Muscle of leg (tissue), 11 donors: ENCODE measurements around the gene CFAP69. TPM values are rescaled to one million over a fixed set of nuclear protein-coding genes. Genes with fewer than 3 reads are reported as not detected.
A peak's percentile ranks its signal among the peaks of the same experiment; 100 is the strongest.

Experiments used
- DNase-seq: peaks from one replicate; pipeline ENCODE4 v3.0.0; 2013
- H3K27ac ChIP-seq: one replicate; pipeline ENCODE4 v1.5.1; 2013; ENCODE audit warnings: mild to moderate bottlenecking, low read length, control low read depth
- H3K27me3 ChIP-seq: one replicate; pipeline ENCODE4 v1.6.1; 2013; ENCODE audit warnings: low read length; ENCODE audit not compliant: control insufficient read depth, insufficient read depth
- H3K36me3 ChIP-seq: one replicate; pipeline ENCODE4 v1.6.1; 2013; ENCODE audit warnings: low read length; ENCODE audit not compliant: control insufficient read depth, insufficient read depth
- H3K4me1 ChIP-seq: one replicate; pipeline ENCODE4 v1.6.1; 2013; ENCODE audit warnings: low read length; ENCODE audit not compliant: control insufficient read depth, insufficient read depth
- H3K4me3 ChIP-seq: one replicate; pipeline ENCODE4 v1.5.1; 2013; ENCODE audit warnings: low read length, control low read depth
- H3K9me3 ChIP-seq: replicated peaks from 2 replicates; pipeline ENCODE4 v1.6.1; 2013; ENCODE audit warnings: low read depth, low read length; ENCODE audit not compliant: control insufficient read depth
- WGBS: methylation state at CpG from one replicate; pipeline ENCODE4 v1.1.5; 2013; ENCODE audit warnings: missing lambda C conversion rate; ENCODE audit not compliant: insufficient coverage; 5-methylcytosine and 5-hydroxymethylcytosine counted together
- polyA plus RNA-seq, 8 donors: library from polyadenylated mRNA; unstranded; fragments of 120-200 nt; gene quantifications; one replicate each; pipeline versions ENCODE4 v1.2.1 to v1.2.3, GENCODE V29; 2013; ENCODE audit warnings: inconsistent platforms in 1 of 8, low replicate concordance in 1 of 8; ENCODE audit not compliant: insufficient read length in 8 of 8, insufficient read depth in 1 of 8
- total RNA-seq: library from RNA; stranded (reverse); fragments of 120-200 nt; gene quantifications from one replicate; pipeline ENCODE4 v1.2.4, GENCODE V29; 2013

The CFAP69 gene
- total and polyA plus RNA-seq, 9 donors: 1.6 to 4.9 (median 2.8) TPM

- Histone ChIP-seq H3K4me3 (no peak overlapping the region), H3K27me3 (no peaks in the 10 kb centered on the region), H3K9me3 (no peaks in the 10 kb centered on the region), H3K27ac (no peak overlapping the region), H3K4me1 (no peaks in the 10 kb centered on the region), H3K36me3 (no peaks in the 10 kb centered on the region)
- no peak for DNase-seq
- 73% methylated on average over 1 of the region's 1 CpG for WGBS
These were observed 24.2 kb downstream of the CFAP69 start for GRCh38 chr7:90269163-90269562.

GRCh38 chr7:90270431-90271178, 25.6 kb downstream of the CFAP69 start:
- H3K4me3 ChIP-seq: no peak overlapping the region
- H3K4me1 ChIP-seq: no peaks in the 10 kb centered on the region
- no peaks in the 10 kb centered on the region for H3K36me3 ChIP-seq
- no CpG with 5 or more reads among the region's 2 CpGs for WGBS
- H3K9me3 ChIP-seq: no peaks in the 10 kb centered on the region
- H3K27me3 ChIP-seq: no peaks in the 10 kb centered on the region
- no peak for DNase-seq
- H3K27ac ChIP-seq: no peak overlapping the region

GRCh38 chr7:90271753-90272152, 26.8 kb downstream of the CFAP69 start:
- Histone ChIP-seq H3K27me3 (no peaks in the 10 kb centered on the region), H3K27ac (no peak overlapping the region), H3K9me3 (no peaks in the 10 kb centered on the region), H3K36me3 (no peaks in the 10 kb centered on the region), H3K4me3 (no peak overlapping the region), H3K4me1 (no peaks in the 10 kb centered on the region)
- no CpG with 5 or more reads among the region's 2 CpGs for WGBS
- no peak for DNase-seq

- Histone ChIP-seq H3K27me3 (no peaks in the 10 kb centered on the region), H3K9me3 (no peaks in the 10 kb centered on the region), H3K4me3 (no peak overlapping the region), H3K27ac (no peak overlapping the region), H3K4me1 (no peaks in the 10 kb centered on the region), H3K36me3 (no peaks in the 10 kb centered on the region)
- DNase-seq: no peak
- WGBS: no CpG with 5 or more reads among the region's 2 CpGs
These were observed 27.3 kb downstream of the CFAP69 start for GRCh38 chr7:90272242-90272641.

- H3K36me3 ChIP-seq: no peaks in the 10 kb centered on the region
- no peaks in the 10 kb centered on the region for H3K27me3 ChIP-seq
- no peak for DNase-seq
- no peak overlapping the region for H3K27ac ChIP-seq
- H3K9me3 ChIP-seq: no peaks in the 10 kb centered on the region
- no peaks in the 10 kb centered on the region for H3K4me1 ChIP-seq
- H3K4me3 ChIP-seq: no peak overlapping the region
These were observed 29.2 kb downstream of the CFAP69 start for GRCh38 chr7:90274161-90274560.

GRCh38 chr7:90276033-90276728, 31.2 kb downstream of the CFAP69 start:
- H3K4me1 ChIP-seq: no peaks in the 10 kb centered on the region
- H3K9me3 ChIP-seq: no peaks in the 10 kb centered on the region
- H3K4me3 ChIP-seq: no peak overlapping the region
- no peak for DNase-seq
- H3K27me3 ChIP-seq: no peaks in the 10 kb centered on the region
- no CpG with 5 or more reads among the region's 5 CpGs for WGBS
- no peaks in the 10 kb centered on the region for H3K36me3 ChIP-seq
- H3K27ac ChIP-seq: no peak overlapping the region

- H3K36me3 ChIP-seq: no peaks in the 10 kb centered on the region
- H3K9me3 ChIP-seq: no peaks in the 10 kb centered on the region
- DNase-seq: no peak
- no peak overlapping the region for H3K4me3 ChIP-seq
- H3K27me3 ChIP-seq: no peaks in the 10 kb centered on the region
- H3K27ac ChIP-seq: no peak overlapping the region
- H3K4me1 ChIP-seq: no peaks in the 10 kb centered on the region
- WGBS: no CpG with 5 or more reads among the region's 3 CpGs
These were observed 43.2 kb downstream of the CFAP69 start for GRCh38 chr7:90288154-90288553.

- H3K4me1 ChIP-seq: no peaks in the 10 kb centered on the region
- H3K4me3 ChIP-seq: no peak overlapping the region
- no peaks in the 10 kb centered on the region for H3K9me3 ChIP-seq
- no peak overlapping the region for H3K27ac ChIP-seq
- DNase-seq: no peak
- H3K27me3 ChIP-seq: no peaks in the 10 kb centered on the region
- no peaks in the 10 kb centered on the region for H3K36me3 ChIP-seq
- WGBS: 96% methylated on average over 3 of the region's 3 CpGs
These were observed 45.5 kb downstream of the CFAP69 start for GRCh38 chr7:90290244-90291113.

- H3K9me3 ChIP-seq: no peaks in the 10 kb centered on the region
- no peaks in the 10 kb centered on the region for H3K27me3 ChIP-seq
- H3K4me1 ChIP-seq: no peaks in the 10 kb centered on the region
- no peak overlapping the region for H3K4me3 ChIP-seq
- no peak overlapping the region for H3K27ac ChIP-seq
- DNase-seq: peak; percentile 32
- no CpG with 5 or more reads among the region's 5 CpGs for WGBS
- H3K36me3 ChIP-seq: no peaks in the 10 kb centered on the region
These were observed 53.4 kb downstream of the CFAP69 start for GRCh38 chr7:90298145-90299038.
